Measurements from ENCODE around the gene ST3GAL3.
A peak's percentile ranks its signal among the peaks of the same experiment; 100 is the strongest.

Gene ST3GAL3

DNA sequence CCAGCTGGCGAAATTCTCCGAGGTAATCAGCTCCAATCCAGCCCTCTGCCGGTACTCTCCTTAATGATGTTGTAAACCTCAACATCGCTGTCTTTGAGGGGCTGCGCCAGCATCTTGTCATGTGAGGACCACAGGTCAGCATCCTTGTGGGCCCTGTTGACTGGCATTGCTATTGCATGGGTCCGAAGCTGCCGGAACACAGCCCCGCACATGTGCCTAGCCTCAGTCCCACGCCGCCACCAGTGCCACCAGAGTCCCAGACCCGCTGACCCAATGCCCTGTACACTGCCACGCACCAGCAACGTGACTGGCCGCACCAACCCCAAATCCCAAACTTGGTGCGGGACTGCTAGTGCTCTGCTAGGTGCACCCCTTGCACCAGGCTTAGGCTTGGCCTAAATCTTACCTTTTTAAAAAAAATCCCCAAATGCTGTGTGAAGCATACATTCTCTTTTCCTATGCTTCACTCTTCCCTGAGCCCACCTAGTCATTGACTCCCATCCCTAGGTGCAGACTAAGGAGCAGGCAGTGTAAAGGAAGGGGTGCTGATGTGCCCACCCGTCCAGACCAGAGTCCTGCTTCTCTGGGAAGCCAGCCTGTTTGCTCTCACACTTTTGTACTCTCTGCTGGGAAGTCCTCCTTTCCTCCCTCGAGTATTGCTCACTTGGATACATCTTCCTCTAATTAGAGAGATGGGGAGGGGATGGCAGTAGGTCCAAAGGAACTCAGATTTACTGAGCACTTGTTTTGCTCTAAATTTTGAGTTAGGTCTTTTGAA, 144.4 kb downstream of the ST3GAL3 start:
- DNase-seq = no peak

- DNase-seq = peak; percentile 58 to 74 (median 66)
Measured at GRCh38 chr1:43853161-43853921, 146.0 kb downstream of the ST3GAL3 start.

- DNase-seq = no peak
Measured at GRCh38 chr1:43854473-43854872, 147.1 kb downstream of the ST3GAL3 start.

GRCh38 chr1:43856188-43856587, 148.9 kb downstream of the ST3GAL3 start:
- DNase-seq = no peak

- DNase-seq = no peak
Measured at GRCh38 chr1:43857163-43857562, 149.8 kb downstream of the ST3GAL3 start.

GRCh38 chr1:43858324-43858723, 151.0 kb downstream of the ST3GAL3 start:
- peak in 3 of 4 experiments; percentile 29 to 48 (median 40) for DNase-seq

GRCh38 chr1:43861337-43861736, 154.0 kb downstream of the ST3GAL3 start:
- no peak for DNase-seq

DNA sequence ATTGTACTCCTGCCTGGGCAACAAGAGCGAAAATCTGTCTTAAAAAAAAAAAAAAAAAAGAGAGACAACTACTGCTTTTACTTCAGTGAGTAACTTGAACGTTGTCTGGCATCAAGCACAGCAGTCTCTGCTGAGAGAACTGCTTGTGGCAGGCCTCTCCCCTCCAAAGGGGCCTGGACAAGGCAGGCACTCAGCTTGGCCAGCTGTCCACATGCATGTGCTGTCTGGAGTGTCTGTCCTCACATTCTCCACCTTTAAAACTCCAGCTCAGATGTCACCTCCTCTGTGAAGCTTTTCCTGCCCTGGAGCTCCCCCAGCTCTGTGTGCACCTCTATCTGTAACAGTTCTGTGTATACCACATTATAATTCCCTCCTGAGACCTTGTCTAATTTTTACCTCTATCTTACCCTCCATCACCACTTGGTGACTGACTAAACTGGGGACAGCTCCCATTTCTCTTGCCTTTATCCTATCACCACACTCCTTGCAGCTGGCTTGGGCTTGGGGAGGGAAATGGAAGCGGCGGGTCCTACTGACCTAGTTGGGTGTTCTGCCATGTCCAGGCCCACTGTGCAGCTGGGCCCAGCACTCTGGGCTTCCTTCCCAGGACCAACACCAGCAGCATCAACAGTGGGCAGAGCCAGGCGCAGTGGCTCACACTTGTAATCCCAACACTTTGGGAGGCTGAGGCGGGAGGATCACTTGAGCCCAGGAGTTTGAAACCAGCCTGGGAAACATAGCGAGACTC, 154.8 kb downstream of the ST3GAL3 start:
- no peak for DNase-seq

DNA sequence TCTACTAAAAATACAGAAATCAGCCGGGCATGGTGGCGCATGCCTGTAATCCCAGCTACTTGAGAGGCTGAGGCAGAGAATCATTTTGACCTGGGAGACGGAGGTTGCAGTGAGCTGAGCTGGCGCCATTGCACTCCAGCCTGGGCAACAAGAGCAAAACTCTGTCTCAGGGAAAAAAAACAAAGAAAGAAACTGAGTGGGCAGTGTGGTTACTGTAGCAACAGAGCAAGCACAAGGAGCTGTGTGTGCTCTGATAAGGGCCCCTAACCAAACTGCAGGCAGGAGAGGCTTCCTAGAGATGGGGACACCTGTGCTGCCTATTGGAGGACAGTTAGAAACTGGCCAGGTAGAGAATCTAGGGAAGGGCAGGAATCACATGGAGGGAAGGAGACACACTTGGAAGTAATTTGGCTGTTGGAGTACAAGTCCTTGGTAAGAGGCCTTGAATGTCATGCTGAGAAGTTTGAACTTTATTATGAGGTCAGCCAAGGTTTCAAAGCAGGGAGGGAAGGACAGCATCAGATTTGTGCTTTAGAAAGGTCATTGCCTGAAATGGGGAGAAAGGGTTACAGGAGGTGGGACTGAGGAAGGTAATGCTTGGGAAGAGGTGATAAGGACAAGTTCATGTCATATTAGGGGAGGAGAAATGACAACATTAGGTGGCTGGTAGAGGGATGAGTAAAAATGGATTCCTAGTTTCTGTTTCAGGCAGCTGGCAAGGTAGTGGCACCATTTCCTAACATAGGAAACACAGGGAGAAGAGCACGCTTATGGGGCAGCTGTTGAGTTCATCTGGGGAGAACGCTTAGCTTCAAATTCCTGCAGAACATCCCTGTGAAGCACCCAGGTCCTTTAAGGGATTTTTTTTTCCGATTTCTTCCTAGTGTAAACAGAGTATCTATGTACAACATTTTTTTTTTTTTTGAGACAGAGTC, 157.0 kb downstream of the ST3GAL3 start:
- no peak for DNase-seq

- no peak for DNase-seq
Measured at GRCh38 chr1:43866201-43866600, 158.9 kb downstream of the ST3GAL3 start.

DNA sequence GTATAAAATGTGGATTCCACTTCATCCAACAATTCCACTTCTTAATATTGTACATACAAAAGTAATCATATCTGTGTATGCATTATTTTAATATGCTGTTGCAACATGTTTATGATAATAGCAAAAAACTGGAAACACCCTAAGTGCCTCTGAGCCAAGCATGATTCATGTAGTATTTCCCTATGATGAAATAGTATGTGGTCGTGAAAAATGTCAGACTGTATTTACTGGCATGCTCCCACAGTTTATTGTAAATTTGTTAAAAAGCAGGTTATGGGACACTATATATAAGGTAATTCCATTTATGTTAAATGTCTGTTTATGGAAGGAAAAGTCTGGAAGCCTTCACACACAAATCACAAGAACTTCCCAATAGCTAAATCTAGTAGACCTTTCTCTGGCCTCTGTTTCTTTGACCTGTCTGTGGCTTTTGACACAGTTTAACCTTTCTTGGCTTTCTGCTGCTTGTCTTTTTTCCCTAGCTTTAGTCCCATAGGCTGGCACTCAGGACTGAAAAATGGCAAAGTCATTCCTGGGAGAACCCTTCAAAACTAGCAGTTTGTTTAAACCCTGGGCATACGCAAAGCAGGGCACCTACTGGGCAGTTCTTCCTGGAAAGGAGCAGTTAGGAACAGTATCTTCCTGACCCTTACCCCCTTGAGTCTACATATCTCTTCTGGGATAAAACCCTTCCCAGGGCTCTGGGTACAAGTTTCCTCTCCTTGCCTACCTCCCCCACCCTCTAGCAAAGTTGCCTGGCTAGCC, 160.8 kb downstream of the ST3GAL3 start:
- peak in 3 of 4 experiments; percentile 33 to 75 (median 73) for DNase-seq

GRCh38 chr1:43868741-43869067, 161.4 kb downstream of the ST3GAL3 start:
- DNase-seq = no peak

GRCh38 chr1:43870306-43870705, 163.0 kb downstream of the ST3GAL3 start:
- no peak for DNase-seq

- DNase-seq = no peak
Measured at GRCh38 chr1:43871181-43871910, 164.0 kb downstream of the ST3GAL3 start.

DNA sequence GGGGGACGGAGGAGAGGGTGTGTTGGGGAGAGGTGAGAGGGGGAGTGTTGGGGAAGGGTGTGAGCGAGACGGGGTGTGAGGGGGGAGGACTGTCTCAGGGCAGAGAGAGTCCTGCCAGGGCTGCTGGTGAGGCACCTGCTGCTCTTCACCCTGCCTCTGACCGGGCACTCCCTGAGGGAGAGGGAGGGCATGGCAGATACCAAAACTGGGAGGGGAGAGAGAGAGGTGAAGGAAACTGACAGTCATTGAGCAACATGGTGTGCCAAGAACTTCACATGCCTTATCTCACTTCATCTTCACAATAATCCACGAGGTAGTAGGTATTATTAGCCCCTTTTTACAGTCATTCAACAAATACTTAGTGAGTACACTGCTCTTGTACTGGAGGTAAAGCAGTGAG, 164.9 kb downstream of the ST3GAL3 start:
- DNase-seq = no peak

DNA sequence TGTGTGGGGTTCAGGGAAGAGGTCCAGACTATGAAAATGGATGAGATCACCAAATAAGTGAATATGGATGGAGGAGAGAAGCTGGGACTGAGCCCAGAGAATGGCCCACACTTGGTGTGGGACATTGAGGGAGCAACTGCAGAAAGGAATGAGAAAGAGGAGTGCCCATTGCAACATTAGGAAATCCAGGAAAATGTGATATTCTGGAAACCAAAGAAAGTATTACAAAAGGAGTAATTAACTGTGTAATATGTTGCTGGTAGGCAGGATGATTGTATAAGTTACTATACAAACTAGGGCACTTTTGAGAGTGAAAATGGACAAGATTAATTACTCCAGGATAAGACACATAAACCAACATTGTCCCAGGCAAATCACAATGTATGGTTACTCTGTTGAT, 166.5 kb downstream of the ST3GAL3 start:
- no peak for DNase-seq

- DNase-seq = no peak
Measured at GRCh38 chr1:43874716-43875115, 167.4 kb downstream of the ST3GAL3 start.

DNA sequence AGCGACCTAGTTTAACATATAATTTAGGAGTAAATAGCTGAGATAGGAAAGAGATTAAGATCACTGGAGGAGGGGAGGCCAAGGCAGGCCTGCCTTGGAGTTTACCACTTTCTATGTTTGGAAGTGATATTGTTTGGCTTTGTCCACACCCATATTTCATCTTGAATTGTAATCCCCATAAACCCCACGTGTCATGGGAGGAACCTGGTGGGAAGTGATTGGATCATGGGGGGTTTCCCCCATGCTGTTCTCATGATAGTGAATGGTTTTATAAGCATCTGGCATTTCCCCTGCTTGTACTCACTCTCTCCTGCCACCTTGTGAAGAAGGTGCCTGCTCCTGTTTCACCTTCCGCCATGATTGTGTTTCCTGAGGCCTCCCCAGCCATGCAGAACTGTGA, 168.0 kb downstream of the ST3GAL3 start:
- no peak for DNase-seq

- DNase-seq = peak in 2 of 4 experiments; percentile 23 to 25
Measured at GRCh38 chr1:43877101-43877500, 169.8 kb downstream of the ST3GAL3 start.

DNA sequence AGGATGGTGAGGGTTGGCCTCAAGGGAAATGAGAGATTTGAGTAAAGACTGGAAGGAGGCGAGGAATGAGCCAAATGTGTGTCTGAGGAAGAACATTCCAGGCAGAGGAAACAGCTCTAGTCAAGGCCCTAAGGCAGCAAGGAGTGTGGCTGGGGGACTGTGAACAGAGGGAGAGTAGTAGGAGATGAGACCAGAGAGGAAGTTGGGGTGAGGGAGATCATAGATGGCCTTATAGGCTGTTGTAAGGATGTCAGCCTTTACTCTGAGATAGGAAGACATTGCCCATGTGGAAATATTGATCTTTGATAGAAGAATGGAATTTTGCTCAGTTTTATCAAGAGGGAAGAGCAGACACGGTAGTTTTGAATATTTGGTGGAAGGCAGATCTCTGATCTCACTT, 171.1 kb downstream of the ST3GAL3 start:
- no peak for DNase-seq

- DNase-seq = no peak
Measured at GRCh38 chr1:43878854-43879253, 171.5 kb downstream of the ST3GAL3 start.
